Activated naive CD4-positive, alpha-beta T cell treated with Interleukin-2 at 50 U/mL for 16 hours (primary cell): ENCODE measurements around the gene TTC28.

Experiments used
- DNase-seq: peaks from one replicate; pipeline ENCODE4 v3.0.0-alpha.2; 2020

Gene TTC28

GRCh38 chr22:27994481-27995331 lies 684.9 kb downstream of the TTC28 start:
- DNase-seq: no peak

- no peak for DNase-seq
Observed at GRCh38 chr22:27993774-27994350, 685.8 kb downstream of the TTC28 start.

GRCh38 chr22:27993201-27993635 lies 686.4 kb downstream of the TTC28 start:
- no peak for DNase-seq

- DNase-seq: no peak
Observed at GRCh38 chr22:27992294-27993165, 687.1 kb downstream of the TTC28 start.

GRCh38 chr22:27991586-27992293 lies 687.9 kb downstream of the TTC28 start:
- DNase-seq: no peak

- DNase-seq: no peak
Observed at GRCh38 chr22:27990879-27991278, 688.8 kb downstream of the TTC28 start.

GRCh38 chr22:27990451-27990840 lies 689.2 kb downstream of the TTC28 start:
- DNase-seq: no peak

GRCh38 chr22:27989758-27990450 lies 689.7 kb downstream of the TTC28 start:
- no peak for DNase-seq

GRCh38 chr22:27988704-27989103 lies 690.9 kb downstream of the TTC28 start:
- DNase-seq: no peak

- no peak for DNase-seq
Observed at GRCh38 chr22:27987557-27987956, 692.1 kb downstream of the TTC28 start.

GRCh38 chr22:27986937-27987336 lies 692.7 kb downstream of the TTC28 start:
- no peak for DNase-seq

- no peak for DNase-seq
Observed at GRCh38 chr22:27986459-27986858, 693.2 kb downstream of the TTC28 start.

- no peak for DNase-seq
Observed at GRCh38 chr22:27985323-27986275, 694.0 kb downstream of the TTC28 start.

- no peak for DNase-seq
Observed at GRCh38 chr22:27984723-27985122, 694.9 kb downstream of the TTC28 start.

GRCh38 chr22:27984001-27984695 lies 695.5 kb downstream of the TTC28 start:
- DNase-seq: no peak

- DNase-seq: no peak
Observed at GRCh38 chr22:27983361-27983791, 696.3 kb downstream of the TTC28 start.

GRCh38 chr22:27982630-27983180 lies 696.9 kb downstream of the TTC28 start:
- DNase-seq: no peak

GRCh38 chr22:27982106-27982505 lies 697.5 kb downstream of the TTC28 start:
- no peak for DNase-seq

- no peak for DNase-seq
Observed at GRCh38 chr22:27980424-27981148, 699.1 kb downstream of the TTC28 start.
